ENCODE results near the gene TIPIN.
"Not testable (repeated sequence)": the region's sequence is repeated elsewhere in the genome, so short reads cannot be mapped to it uniquely, and the experiment has no call there.

TIPIN gene, protein sequence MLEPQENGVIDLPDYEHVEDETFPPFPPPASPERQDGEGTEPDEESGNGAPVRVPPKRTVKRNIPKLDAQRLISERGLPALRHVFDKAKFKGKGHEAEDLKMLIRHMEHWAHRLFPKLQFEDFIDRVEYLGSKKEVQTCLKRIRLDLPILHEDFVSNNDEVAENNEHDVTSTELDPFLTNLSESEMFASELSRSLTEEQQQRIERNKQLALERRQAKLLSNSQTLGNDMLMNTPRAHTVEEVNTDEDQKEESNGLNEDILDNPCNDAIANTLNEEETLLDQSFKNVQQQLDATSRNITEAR

DNA sequence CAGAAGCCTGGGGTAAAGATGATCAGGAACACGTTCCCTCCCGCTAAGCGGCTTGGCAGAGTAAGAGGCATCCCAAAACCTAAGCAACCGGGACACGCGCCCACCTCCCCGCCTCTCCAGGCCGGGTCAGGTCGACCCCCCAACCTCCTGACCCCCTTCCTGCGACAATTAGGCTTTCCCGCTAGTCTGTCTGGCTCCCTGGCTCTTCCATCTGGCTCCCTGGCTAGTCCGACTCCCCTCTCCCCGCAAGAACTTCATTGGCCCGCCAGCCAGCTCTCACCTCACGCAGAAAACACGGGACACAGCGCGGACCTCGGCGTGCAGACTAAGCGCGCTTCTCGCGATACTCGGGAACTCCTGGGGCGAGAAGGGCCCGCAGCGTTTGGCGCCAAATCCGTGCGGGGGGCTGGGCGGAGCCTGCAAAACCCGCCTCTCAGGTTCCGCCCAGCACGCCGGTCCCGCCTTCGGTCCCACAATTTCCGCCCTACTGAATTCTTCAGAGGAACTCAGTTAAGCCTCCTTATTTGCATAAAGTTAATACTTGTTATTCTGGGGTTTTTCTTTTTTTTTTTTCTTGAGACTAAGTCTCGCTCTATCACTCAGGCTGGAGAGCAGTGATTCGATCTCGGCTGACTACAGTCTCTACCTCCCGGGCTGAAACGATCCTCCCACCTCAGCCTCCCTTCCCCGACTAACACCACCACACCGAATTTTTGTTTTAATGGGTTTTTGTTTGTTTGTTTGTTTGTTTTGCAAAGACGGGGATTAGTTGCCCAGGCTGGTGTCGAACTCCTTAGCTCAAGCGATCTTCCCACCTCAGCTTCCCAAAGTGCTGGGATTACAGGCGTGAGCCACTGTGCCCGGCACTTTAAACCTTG, at the start of gene TIPIN:
TSS of gene TIPIN (minus strand) at position 327 of the 878 bp plus-strand sequence. CDS start 3,738 bp downstream, outside the sequence.
- DNase-seq = peak; percentile 62

DNA sequence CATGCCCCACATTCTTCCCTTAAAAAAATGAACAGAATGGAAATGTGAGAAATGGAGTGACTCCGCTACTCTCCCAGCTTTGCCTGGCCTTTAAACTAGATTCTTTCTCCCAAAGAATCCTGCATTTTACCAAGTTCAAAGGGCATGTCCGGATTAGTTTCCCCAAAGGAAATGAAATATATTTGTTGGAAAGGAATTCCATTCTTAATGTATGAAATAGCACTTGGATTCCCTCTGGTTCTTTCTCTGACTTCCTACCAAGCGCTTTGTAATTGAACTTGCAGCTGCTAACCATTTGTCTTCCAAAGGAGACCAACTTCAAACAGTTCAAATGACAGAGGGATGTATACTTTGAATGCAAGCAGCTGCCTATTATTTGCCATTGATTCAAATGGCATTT, 49.1 kb upstream of the TIPIN start:
- no peak for DNase-seq

DNA sequence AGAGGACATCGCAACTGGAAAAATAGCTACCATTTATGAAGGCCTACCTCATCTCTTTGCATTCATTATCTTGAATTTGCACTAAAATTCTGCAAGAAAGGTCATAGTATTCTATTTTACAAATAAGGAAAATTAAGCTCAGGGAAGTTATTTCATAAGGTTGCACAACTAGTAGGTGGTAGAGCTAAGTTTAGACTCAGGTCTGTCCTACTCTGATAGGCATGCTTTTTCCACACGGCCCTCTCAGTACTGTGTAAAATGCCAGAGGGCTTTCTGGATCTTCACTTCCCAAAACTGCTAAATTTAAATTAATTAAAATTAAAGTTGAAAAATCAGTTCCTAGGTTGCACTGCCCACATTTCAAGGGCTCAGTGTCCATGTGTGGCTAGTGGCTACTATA, 48.5 kb upstream of the TIPIN start:
- DNase-seq = no peak

DNA sequence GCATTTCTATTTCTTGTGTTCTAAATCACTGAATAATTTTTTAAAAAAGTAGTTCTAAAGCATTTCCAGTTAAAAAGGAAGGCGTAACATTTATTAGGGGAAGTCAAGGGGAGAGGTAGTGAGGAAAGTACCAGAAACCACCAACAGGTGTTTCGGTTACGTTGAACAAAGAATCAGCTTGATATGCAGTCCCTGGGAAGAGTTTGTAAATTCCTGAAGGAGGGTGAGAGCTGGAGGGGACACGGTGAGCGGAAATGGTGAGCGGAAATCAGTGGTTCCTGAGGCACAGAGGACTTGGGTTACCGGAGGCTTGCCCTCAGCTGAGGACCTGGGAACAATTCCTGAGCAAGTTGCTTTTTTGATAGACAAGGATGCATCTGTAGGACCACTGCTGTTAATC, 48.0 kb upstream of the TIPIN start:
- DNase-seq = no peak

DNA sequence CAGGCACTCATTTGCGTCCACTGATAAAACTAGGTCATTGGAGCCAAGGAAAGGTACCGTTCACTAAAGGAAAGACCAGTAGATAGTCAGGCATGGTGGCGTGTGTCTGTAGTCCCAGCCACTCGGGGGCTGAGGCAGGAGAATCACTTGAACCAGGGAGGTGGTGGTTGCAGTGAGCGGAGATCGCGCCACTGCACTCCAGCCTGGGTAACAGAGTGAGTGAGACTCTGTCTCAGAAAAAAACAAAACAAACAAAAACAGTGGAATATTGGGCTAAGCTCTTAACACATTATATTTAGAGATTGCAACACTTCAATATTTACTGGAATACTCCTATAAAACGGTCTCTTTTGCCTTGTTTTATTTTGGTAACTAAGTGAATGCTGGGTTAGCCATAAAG, 47.6 kb upstream of the TIPIN start:
- no peak for DNase-seq

DNA sequence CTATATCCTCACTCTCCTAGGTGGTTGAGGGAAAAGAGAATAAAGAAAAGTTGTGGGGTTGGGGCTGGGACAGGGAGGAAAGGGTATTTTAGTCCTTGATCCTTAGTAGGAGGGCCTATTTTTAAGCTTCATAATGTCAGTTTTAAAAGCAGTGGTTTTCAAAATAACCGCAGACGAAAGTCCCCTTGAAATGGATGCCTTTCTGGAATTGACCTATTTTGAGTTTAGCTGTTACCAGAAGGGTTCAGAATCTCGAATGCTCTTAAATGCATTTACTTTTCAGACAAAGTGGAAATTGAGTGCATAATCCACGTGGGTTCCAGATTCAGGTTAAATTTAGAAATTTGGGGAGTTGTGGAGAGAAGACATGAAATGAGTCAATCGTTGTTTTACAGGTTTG, 46.8 kb upstream of the TIPIN start:
- DNase-seq = no peak

DNA sequence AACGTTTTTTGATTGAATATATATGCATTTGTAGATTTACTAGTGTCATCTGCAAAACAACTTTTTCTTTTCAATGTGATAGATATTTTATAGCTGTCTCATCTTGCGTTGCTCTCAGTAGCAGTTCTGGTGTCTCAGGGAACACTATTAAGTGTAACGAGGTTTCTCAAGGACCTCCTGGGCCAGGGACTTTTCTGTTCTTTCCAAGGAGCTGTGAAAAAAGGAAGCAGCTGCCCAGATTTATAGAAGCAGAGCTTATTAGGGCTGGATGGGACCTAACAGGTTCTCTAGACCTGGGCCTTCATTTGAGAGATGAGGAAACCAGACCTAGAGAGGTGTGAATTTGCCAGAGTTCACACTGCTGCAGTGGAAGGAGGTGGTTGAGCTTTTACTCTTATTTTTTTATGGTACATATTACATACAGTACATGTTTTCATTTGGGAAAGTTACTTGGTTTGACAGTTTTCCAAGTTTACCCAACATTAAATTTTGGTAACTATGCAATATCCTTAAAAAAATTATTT, 46.3 kb upstream of the TIPIN start:
- DNase-seq = no peak

DNA sequence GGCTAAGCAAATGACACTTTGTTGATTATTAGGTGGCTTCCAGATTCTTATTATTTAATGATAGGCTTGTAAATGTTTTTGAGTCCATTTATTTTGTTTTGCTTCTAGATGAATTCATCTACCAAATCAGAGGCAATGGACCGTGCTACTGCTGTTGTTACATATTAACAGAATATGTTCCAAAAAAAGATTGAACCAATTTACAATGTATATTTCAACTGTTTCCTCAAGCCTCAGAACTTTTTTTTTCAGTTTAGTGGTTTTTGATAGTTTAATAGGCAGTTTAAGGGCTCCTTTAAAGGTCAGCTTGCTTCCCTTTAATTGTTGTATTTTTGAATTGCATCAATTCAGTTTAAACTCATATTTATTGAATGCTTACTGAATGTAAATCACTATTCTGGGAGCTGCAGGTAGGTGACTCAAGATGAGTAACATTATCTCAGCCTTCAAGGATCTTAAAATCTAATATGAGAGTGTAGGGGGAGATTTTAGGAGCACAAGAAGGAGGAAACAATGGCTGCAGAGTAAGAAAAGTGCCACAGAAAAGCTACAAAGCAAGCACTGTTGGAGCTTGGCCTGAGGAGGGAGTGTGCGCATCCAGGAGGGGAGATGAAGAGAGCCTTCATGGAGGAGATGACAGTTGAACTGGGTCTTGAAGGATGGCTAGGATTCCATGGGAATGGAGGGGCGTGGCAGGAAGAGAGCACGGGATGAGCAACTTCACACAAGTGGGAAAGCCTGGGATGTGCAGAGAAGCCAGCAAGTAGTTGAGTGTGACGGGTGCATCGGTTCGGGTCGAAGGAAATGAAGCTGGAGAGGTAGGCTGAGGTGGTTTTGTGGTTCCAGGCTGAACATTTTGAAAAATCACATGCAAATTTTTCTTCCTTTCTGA, 44.9 kb upstream of the TIPIN start:
- no peak for DNase-seq

DNA sequence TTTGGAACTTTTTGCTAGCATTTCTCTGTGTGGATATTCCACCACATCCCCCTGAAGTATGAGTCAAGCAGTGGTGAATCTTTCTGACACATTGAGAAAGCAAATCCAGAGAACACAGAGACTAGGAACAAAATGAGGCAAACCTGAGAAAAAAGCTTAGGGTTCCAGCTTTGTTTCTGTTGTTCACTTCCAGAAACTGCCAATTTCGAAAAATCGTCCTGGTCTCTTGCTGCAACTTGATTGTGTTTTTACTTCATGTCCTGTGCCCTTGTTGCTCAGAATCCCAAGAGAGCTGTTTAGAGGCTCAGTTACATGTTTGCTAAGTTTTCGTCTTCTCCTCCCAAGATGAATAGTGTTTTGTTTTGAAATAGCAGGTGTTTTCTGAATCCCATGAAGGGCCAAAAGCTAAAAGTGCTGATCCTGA, 43.9 kb upstream of the TIPIN start:
- DNase-seq = no peak

DNA sequence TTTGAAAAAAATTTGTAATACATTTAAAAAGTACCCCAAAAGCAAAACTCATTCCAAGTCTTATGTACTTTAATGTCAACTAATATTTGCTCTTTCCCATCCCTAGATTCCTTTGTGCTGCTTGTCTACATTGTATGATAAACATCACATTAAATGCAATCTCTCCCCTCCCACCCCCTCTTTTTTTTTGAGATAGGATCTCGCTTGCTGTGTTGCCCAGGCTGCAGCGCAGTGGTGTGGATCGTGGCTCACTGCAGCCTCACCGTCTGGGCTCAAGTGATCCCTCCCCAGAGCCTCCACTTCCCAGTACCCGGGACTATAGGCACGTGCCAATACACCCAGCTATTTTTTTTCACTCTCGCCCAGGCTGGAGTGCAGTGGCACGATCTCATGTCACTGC, 42.8 kb upstream of the TIPIN start:
- DNase-seq = no peak

DNA sequence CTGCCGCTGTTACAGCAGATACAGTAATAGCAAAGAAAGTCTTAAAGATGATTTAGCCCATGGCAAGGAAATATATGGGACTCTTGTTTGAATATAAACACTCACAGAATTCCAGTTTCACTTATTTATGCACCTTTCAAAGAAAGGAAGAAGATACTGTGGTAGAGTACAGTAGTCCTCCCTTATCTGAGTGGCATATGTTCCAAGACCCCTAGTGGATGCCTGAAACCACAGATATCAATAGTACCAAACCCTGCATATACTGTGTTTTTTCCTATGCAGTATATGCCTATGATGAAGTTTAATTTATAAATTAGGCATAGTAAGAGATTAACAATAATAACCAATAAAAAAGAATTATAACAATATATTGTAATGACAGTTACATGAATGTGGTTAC, 38.4 kb upstream of the TIPIN start:
- no peak for DNase-seq

DNA sequence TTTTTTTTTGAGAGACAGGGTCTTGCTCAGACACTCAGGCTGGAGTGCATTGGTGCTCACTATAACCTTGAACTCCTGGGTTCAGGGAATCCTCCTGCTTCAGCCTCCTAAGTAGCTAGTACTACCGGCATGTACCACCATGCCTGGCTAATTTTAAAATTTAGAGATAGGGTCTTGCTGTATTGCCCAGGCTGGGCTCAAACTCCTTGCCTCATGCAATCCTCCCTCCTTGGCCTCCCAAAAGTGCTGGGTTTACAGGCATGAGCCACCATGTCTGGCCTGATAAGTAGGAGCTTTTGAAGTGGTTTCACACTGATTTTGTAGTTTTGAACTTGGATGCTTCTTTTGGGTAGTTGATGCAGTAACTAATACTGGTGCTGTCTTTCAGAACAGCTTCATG, 38.0 kb upstream of the TIPIN start:
- no peak for DNase-seq

DNA sequence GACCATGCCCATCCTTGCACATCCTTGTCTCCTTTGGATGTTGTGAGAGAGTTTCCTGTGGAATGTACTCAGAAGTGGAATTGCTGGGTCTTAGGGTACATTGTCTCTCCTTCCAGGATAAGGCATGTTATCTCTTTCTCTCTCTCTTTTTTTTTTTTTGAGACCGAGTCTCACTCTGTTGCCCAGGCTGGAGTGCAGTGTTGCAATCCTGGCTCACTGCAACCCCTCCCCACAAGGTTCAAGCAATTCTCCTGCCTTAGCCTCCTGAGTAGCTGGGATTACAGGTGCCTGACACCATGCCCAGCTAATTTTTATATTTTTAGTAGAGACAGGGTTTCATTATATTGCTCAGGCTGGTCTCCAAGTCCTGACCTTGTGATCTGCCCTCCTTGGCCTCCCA, 36.6 kb upstream of the TIPIN start:
- DNase-seq = not testable (repeated sequence)

DNA sequence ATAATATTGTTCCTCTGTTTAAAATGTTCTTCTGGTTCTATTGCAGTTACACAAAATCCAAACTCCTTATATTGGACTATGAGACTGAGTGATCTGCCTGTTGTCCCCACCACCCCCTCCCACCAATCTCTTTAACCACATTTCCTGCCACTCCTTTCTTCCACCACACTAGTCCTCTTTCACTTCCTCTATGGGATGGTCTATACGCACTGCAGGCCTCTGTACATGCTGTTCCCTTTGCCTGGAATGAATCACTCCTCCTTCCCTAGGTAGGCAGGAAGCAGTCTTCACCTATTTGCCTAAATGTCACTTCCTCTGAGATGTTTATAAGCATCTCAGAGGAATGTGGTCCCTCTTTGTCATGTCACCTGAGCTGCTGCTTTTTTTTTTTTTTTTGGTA, 34.2 kb upstream of the TIPIN start:
- no peak for DNase-seq

DNA sequence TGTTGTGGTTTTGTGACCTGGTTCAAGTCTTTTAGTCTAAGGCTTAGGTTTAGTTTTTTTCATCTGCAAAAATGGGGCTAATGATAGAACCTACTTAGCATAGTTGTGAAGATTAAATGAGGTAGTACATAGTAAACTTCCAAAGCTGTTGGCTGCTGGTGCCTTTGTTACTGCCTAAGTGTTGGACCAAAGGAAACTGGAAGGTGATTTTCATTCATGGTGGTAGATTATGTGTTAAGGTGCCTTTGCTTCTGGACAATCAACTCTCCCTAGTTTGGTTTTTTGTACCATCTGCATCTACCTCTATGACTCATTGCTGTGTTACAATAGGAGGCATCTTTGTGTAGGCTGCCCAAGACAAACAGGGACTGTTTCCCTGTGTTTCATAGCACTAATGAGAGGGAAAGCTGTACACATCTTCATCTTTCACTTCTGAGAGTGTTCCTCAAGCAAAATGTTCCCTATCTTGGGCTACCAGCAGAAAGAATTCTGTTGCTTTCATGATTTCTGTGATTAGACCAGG, 33.4 kb upstream of the TIPIN start:
- no peak for DNase-seq

DNA sequence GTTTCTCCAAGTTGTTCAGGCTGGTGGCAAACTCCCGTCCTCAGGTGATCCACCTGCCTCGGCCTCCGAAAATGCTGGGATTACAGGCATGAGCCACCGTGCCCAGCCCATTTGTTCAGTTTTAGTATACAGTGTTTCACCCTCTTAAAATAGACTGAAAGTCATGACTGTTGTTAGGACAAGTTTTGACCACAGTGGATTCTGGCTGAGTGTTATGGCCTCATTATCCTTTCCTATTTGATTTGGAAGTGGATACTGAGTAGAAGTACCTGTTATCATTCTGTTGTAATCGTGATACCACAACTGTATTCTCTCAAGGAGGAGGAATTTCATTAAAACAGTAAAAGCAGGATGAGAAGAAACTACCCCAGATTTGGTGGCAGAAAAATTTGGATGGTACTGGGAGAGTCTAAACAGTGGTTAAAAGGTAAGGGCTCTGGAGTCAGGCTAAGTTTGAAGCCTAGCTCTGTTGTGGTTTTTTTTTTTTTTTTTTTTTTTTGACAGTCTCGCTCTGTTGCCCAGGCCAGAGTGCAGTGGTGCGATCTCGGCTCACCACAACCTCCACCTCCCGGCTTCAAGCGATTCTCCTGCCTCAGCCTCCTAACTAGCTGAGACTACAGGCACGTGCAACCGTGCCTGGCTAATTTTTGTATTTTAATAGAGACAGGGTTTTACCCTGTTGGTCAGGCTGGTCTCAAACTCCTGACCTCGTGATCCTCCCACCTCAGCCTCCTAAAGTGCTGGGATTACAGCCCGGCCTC, 32.8 kb upstream of the TIPIN start:
- no peak for DNase-seq

DNA sequence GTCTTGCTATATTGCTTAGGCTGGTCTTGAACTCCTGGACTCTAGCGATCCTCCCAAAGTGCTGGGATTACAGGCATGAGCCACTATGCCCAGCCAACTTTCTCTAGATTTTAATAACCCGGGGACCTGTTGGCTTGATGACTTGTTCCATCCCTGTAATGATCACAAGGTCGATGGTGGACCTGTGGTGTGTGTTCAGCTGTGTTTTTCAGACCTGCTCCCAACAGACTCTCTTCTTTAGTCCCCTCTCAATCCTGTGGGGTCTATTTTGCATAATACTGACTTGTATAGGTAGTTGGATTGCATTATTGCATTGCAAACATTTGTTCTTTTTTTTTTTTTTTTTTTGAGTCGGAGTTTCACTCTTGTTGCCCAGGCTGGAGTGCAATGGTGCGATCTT, 32.1 kb upstream of the TIPIN start:
- DNase-seq = no peak

DNA sequence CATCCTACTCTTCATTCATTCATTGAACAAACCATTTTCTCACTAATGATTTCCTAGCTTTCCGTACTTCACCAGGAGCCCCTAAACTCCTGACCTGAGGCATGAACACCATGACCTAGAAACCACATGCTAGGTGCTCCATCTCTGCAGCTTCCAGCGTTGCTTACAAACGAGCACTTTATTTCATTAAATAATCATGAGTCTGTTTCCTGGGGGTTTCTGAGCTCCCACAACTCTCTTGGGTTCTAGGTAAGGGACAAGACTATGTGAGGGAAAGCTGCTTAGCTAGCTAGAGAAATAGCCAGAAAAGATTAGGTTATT, 31.5 kb upstream of the TIPIN start:
- no peak for DNase-seq

DNA sequence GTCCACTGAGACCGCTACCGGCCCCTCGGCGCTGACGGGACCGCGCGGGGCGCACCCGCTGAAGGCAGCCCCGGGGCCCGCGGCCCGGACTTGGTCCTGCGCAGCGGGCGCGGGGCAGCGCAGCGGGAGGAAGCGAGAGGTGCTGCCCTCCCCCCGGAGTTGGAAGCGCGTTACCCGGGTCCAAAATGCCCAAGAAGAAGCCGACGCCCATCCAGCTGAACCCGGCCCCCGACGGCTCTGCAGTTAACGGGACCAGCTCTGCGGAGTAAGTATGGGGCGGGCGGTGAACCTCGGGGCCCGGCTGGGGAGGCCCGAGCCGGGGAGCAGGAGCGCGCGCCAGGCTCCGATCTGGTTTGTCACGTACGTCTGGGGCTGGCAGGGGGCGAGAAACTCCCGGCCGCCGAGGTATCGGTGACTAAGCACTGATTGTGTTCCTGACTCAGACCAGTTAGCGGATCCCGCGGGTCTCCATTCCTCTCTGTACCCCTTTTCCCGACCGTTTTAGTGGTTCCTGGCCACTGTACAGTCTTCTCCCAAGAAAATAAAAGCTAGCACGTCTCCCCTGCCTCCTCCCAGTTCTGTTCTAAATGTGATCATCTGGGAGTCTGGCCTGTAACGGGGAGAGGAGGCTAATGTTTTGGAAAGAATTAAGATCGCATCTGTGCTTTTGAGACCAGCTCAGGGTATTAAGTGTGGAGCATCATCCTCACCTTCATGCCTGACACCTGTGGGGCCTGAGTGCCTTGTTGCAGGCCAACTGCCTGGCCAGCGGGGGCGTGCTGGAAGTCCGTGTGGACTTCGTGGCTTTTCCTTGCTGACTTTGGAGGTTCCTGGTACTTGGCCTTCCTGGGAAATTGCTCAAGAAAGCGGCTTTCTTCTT, 30.9 kb upstream of the TIPIN start:
- DNase-seq = peak; percentile 24

DNA sequence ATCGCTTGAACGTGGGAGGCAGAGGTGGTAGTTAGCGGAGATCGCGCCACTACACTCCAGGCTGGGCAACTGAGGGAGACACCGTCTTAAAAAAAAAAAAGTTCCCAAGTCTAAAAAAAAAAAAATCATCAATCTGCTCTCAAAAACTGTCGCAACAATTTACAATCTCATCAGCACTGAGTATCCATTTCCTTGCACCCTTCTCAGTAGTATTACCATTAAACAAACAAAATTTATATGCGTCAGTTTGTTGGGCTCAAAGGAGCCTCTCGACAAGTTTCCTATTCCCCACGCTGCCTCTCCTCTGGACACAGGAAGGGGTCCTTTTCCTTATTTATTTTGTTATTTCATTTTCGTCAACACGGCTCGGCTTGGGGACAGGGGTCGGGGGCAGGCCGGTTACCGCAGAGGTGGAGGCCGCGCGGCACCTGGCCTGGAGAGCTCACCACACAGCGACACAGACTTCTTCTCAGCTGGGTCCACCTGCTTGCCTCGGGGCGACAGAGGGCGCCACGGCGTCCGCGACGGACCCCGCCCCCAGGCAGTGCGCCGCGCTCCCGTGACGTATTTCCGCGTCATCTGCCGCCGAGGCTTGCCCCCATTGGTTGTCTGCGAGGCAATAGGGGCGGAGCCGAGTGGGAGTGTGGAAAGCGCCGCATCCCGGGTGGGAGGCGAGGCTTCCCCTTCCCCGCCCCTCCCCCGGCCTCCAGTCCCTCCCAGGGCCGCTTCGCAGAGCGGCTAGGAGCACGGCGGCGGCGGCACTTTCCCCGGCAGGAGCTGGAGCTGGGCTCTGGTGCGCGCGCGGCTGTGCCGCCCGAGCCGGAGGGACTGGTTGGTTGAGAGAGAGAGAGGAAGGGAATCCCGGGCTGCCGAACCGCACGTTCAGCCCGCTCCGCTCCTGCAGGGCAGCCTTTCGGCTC, 30.0 kb upstream of the TIPIN start, which contains the start of gene MAP2K1:
TSS of gene MAP2K1 (plus strand) at position 709 of the 920 bp plus-strand sequence. CDS start 436 bp downstream, outside the sequence.
- peak; percentile 78 for DNase-seq

Measured in 8988T (cell line).